ENCODE measurements around the gene SEC63.
"Not testable (repeated sequence)": the region's sequence is repeated elsewhere in the genome, so short reads cannot be mapped to it uniquely, and the experiment has no call there.

SEC63 gene

DNA sequence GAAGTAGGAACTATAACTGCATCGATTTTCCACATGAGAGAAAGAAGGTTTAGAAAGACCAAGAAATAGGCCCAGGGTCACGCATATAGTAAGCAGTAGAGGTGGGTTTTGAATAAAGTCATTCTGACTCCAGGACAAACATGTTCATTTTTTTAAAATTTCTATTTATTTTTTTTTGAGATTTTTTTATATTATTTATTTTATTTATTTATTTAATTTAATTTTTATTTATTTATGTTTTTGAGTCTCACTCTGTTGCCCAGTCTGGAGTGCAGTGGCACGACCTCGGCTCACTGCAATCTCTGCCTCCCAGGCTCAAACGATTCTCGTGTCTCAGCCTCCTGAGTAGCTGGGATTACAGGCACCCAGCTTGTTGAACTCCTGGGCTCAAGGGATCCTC is 13.2 kb upstream of the SEC63 start:
- DNase-seq = no peak

- DNase-seq = peak; percentile 36
These were observed 12.2 kb upstream of the SEC63 start for GRCh38 chr6:107970255-107970654.

- DNase-seq = no peak
These were observed 10.1 kb upstream of the SEC63 start for GRCh38 chr6:107968081-107968480.

- DNase-seq = no peak
These were observed 7.7 kb upstream of the SEC63 start for GRCh38 chr6:107965746-107966145.

- DNase-seq = no peak
These were observed 4.7 kb upstream of the SEC63 start for GRCh38 chr6:107962723-107963122.

- no peak for DNase-seq
These were observed 1.4 kb upstream of the SEC63 start for GRCh38 chr6:107959392-107959791.

GRCh38 chr6:107958689-107959362 is 818 bp upstream of the SEC63 start:
- DNase-seq = not testable (repeated sequence)

DNA sequence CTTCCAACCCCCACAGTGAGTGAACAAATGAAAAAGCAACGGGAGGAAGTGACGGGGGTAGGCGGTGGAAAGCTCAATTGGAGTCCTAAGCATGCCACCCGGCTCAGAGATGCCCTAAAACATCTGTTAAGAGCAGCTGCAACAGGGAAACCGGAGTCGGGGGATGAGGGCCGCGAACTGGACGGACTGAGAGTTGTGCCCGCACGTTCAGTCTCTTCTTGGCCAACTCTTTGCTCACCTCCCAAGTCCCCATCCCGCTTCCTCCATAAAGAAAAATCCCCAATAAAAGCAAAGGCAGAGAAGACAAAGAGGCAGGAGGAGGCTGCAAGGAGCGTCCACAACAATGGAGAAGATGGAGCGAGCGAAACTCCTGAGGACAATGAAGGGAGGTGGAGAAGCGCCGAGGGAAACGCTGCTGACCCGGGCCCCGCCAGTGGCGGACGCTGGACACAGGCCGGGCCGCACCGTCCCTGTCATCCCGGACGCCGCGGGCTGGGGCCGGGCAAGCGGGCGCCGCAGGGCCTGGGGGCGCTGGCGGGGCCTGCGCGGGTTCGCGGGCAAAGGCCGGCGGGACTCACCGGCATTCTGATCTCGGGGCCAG is 600 bp downstream of the SEC63 start:
- DNase-seq = peak; percentile 63

DNA sequence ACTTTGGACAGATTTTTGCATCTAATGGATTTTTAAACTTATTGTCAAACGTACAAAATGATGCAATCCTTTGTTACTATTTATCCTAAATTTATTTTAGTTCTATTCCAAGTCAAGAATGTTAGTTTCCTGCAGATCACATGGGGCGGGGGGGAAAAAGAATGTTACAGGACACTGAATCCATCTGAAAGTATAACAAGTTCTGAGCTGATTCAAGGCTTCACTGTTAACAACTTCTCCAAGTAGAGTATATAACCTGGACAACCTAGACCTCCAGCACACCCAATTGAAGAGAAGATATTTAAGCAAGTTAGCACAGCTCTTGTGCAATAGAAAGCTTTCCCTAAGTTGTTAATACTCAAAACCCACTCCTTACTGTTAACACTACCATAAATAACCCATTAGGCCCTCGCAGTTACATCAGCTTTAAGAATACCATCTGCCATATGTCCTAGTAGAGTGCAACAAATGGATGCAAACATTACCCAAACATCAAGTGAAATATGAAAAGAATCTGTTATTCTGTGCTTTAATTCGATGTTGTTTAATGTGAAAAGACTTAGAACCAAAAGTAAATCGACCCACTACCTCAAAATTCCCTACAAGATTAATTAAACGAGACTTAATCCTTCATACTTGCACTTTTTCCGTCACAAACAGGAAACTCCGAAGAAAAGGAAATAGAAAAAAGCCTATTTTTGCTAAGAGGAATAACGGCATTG is 1.3 kb downstream of the SEC63 start:
- DNase-seq = no peak

- DNase-seq = no peak
These were observed 1.8 kb downstream of the SEC63 start for GRCh38 chr6:107956181-107956580.

DNA sequence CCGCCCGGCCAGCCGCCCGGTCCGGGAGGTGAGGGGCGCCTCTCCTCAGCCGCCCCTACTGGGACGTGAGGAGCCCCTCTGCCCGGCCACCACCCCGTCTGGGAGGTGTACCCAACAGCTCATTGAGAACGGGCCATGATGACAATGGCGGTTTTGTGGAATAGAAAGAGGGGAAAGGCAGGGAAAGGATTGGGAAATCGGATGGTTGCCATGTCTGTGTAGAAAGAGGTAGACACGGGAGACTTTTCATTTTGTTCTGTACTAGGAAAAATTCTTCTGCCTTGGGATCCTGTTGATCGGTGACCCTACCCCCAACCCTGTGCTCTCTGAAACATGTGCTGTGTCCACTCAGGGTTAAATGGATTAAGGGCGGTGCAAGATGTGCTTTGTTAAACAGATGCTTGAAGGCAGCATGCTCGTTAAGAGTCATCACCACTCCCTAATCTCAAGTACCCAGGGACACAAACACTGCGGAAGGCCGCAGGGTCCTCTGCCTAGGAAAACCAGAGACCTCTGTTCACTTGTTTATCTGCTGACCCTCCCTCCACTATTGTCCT is 4.1 kb downstream of the SEC63 start:
- not testable (repeated sequence) for DNase-seq

DNA sequence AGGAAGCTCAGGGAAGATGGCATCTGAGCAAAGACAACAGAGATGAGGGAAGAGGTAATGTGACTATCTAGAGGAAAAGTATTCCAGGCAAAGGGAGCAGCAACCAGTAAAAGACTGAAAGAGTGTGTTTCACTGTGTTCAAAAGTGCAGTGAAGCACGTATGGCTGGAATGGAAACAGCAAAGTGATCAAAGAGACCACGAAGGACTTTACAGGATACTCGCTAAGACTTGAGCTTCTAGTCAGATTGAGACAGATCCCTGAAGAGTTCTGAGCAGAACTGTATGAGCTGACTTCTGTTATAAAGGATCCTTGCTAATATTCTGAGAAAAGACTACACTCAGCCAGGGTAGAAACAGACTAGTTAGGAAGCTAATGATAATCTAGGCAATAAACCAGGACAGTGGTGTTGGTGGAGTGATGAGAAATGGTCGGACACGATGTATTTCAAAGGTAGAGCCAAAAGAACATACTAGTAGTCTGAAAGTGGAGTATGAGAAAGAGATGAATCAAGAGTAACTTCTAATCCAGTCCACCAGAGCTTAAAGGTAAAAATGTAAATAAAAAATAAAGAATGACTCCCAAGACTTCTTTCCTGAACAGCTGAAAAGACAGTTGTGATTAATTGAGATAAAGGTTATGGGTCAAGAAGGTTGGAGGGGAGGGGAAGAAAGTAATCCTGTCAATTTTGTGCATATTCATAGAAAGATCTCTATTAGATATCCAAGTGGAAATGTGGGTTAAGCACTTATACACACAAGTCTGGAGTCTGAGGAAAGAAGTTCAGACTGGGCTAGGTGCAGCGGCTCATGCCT is 14.2 kb downstream of the SEC63 start:
- DNase-seq = no peak

GRCh38 chr6:107942142-107942541 is 15.9 kb downstream of the SEC63 start:
- no peak for DNase-seq

- DNase-seq = peak; percentile 56
These were observed 16.4 kb downstream of the SEC63 start for GRCh38 chr6:107941627-107942026.

DNA sequence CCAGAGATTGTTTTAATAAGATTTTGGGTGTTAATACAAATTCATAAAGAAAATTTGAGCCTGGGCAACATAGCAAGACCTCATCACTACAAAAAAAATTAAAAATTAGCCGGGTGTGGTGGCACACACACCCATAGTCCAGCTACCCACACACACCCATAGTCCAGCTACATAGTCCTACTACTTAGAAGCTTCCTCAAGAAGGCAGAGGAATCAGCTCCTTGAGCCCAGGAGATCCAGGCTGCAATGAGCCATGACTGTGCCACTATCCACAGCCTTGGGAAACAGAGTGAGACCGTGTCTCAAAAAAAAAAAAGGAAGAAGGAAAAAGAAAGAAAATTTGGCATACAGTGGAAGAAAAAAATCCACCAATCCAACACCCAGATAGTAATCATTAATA is 16.8 kb downstream of the SEC63 start:
- DNase-seq = no peak

DNA sequence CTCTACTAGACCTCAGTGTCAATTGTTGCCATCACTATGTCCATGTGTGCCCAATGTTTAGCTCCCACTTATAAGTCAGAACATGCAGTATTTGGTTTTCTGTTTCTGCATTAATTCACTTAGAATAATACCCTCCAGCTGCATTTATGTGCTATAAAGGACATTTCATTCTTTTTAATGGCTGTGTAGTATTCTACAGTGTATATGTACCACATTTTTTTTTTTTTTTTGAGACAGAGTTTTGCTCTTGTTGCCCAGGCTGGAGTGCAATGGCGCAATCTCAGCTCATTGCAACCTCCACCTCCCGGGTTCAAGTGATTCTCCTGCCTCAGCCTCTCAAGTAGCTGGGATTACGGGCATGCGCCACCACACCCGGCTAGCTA is 21.1 kb downstream of the SEC63 start:
- DNase-seq = not testable (repeated sequence)

DNA sequence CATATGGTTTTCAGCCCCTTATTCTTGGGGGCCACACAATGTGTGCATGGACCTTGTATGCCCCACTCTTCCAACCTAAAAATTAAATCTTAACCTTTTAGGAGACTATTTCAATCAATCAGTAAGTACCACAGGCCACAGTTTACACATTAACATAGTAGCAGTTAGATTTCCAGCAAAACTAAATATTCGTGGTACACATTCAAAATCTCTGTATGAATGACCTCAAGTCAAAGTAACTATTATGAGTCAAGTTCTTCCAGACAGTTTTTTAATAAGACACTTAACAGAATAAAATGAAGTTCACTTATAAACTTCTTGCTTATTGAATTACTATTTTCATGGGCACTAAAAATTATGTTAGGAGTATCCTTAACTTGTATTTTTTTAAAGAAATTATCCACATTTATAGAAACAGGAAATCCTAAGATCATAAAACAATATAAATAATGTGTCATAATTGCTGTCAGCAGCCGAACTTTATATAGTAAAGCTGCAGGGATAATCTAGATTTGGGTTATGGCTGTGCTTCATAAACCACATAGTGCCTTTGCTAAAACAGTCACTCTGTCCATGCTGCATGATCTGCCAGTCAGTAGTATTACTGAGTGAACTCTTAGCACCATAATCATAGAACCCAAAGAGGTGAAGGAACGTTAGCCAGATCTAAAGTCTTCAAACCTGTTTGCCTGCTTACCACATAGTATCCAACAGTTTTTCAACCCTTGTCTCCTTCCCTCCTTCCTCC is 21.7 kb downstream of the SEC63 start:
- no peak for DNase-seq

DNA sequence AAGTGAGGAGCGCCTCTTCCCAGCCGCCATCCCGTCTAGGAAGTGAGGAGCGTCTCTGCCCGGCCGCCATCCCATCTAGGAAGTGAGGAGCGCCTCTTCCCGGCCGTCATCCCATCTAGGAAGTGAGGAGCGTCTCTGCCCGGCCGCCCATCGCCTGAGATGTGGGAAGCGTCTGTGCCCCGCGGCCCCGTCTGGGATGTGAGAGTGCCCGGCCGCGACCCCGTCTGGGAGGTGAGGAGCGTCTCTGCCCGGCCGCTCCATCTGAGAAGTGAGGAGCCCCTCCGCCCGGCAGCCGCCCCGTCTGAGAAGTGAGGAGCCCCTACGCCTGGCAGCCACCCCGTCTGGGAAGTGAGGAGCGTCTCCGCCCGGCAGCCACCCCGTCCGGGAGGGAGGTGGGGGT is 23.8 kb downstream of the SEC63 start:
- not testable (repeated sequence) for DNase-seq

- no peak for DNase-seq
These were observed 25.4 kb downstream of the SEC63 start for GRCh38 chr6:107932580-107932979.

DNA sequence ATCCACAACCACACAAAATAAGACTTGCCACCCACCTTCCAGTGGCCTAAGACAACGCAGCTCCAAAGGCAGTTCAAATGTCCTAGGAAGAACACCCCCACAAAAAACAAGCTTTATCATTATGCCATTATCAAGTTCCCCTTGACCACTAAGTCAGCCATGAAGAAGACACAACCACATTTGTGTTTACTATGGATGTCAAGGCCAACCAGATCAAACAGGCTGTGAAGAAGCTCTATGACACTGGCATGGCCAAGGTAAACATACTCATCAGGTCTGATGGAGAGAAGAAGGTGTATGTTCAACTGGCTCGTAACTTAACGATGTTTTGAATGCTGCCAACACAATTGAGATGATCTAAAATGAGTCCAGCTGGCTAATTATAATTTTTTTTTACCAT is 26.1 kb downstream of the SEC63 start:
- DNase-seq = no peak

DNA sequence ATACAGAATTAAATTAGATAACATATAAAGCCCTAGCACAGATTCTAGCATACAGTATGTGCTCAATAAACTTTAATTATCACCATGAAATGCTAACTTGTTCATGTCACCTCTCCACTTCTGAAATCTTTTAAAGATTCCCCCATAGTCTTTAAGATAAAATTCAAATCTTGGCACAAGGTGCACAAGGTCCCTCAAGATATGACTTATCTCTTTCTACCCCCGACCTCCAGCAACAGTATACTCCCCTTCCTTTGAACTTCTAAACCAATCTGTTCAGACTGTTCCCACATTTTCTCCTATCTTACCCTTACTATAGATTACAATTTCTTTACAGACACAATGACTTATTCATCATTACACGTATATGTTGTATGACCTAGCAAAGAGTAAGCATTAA is 29.0 kb downstream of the SEC63 start:
- no peak for DNase-seq
